Heart left ventricle (tissue), 16 donors: ENCODE data around the gene MYH14. TPM values are rescaled to one million over a fixed set of nuclear protein-coding genes. Genes with fewer than 3 reads are reported as not detected.

ENCODE experiments used
- ATAC-seq, 4 donors: fragments of 200-7000 bp; cut with Tn5 transposase; one replicate each; pipeline ENCODE4 v1.9.1; 2020 to 2022; ENCODE audit warnings: moderate library complexity in 4 of 4, mild to moderate bottlenecking in 3 of 4, moderate number of reproducible peaks in 1 of 4
- DNase-seq, 5 donors: peaks; one replicate each; pipeline ENCODE4 v3.0.0-alpha.2; 2020
- H3K27ac ChIP-seq, 12 donors: fragments of 200-600 bp; sonication (generic) in 4 of 12; one replicate each; pipeline versions ENCODE4 v1.5.0 to v1.8.0; 2016 to 2022; ENCODE audit warnings: mild to moderate bottlenecking in 2 of 12
- H3K27me3 ChIP-seq, 9 donors: fragments of 200-600 bp; sonication (generic) in 2 of 9; one replicate each; pipeline versions ENCODE4 v1.5.1 to v1.8.0; 2016 to 2022; ENCODE audit warnings: mild to moderate bottlenecking in 3 of 9
- H3K36me3 ChIP-seq, 9 donors: fragments of 200-600 bp; sonication (generic) in 2 of 9; one replicate each; pipeline versions ENCODE4 v1.5.0 to v1.8.0; 2018 to 2022; ENCODE audit warnings: mild to moderate bottlenecking in 2 of 9
- H3K4me1 ChIP-seq, 12 donors: fragments of 200-600 bp; sonication (generic) in 4 of 12; one replicate each; pipeline versions ENCODE4 v1.5.0 to v1.8.0; 2016 to 2022; ENCODE audit warnings: mild to moderate bottlenecking in 3 of 12
- H3K4me3 ChIP-seq, 12 donors: fragments of 200-600 bp; sonication (generic) in 4 of 12; one replicate each; pipeline versions ENCODE4 v1.5.0 to v1.8.0; 2017 to 2022; ENCODE audit warnings: mild to moderate bottlenecking in 9 of 12, moderate library complexity in 4 of 12
- H3K9me3 ChIP-seq, 12 donors: fragments of 200-600 bp; sonication (generic) in 4 of 12; one replicate each; pipeline versions ENCODE4 v1.5.0 to v1.8.0; 2016 to 2022; ENCODE audit warnings: mild to moderate bottlenecking in 1 of 12
- POLR2A ChIP-seq, 2 donors: fragments of 450-650 bp; IDR thresholded peaks; one replicate each; pipeline ENCODE4 v1.6.1; 2017; ENCODE audit warnings: antibody characterized with exemption in 2 of 2, mild to moderate bottlenecking in 2 of 2, moderate library complexity in 2 of 2
- WGBS, 4 donors: extraction: QIAGEN DNeasy Blood & Tissue Kit in 2 of 4; methylation state at CpG; one replicate each; pipeline versions ENCODE4 v1.1.5 to v1.1.7; 2013 to 2018; 5-methylcytosine and 5-hydroxymethylcytosine counted together
- intact Hi-C, 10 donors: fragments of 100-400 bp; cut with DNase I; formaldehyde crosslinking; loops; one replicate each; pipeline versions ENCODE4 v1.11.1 to v1.14.2; 2022
- polyA plus RNA-seq, 2 donors: library from polyadenylated mRNA; stranded (reverse); fragments of 200-250 nt; gene quantifications; one replicate each; pipeline ENCODE4 v1.2.3, GENCODE V29; 2013
- total RNA-seq, 9 donors: library from RNA; depleted of rRNA in 2 of 9; stranded (reverse); fragments of >200 nt in 2 of 9; fragmentation: NEBNext Ultra II Directional in 3 of 9; extraction: Animal tissue kit (Norgen Biotek cat#: 25700) in 3 of 9; gene quantifications; one replicate each; pipeline versions ENCODE4 v1.1.0 to v1.2.4, GENCODE V29; 2016 to 2023
- TF ChIP-seq, protein P1 (sequence below), 12 donors: fragments of 200-600 bp; sonication (generic) in 4 of 12; IDR thresholded peaks; one replicate each; pipeline versions ENCODE4 v1.5.0 to v1.8.0; 2018 to 2022; ENCODE audit warnings: antibody characterized with exemption in 12 of 12, mild to moderate bottlenecking in 5 of 12
- donor health status: ischemic (EF 13 %, LVEDD 7.1; RV severe dilation, severe dysfunction).
- donor health status: healthy with polysubstance abuse.
- donor health status: DM: no; HTN: yes; CAD: no.
- donor health status: DM: no; HTN: no; CAD: no.
- donor health status: ischemic (EF 25% LVEDD 6.9; RV normal size, moderate dysfunction).
- donor health status: ischemic (EF 25% LVEDD 5.7; RV mildly dilated, moderate dysfunction).
- donor health status: healthy.
- donor health status: DM: yes; HTN: yes; CAD: no.
- donor health status: ischemic (EF 35%, LVEDD 5.7; RV mildly dilated, moderate dysfunction).
- donor health status: nonischemic (EF 11% LVEDD 7.7; RV severe dilation, severe dysfunction).
- donor health status: DM: yes; HTN: yes; CAD: no.
- donor health status: PGD.
- donor health status: ischemic (EF 29% LVEDD 5.4; RV normal size, mild dysfunction).
- donor health status: nonischemic (EF 23%, LVEDD 6.1; RV moderate dilation, normal function).

MYH14 gene
- total and polyA plus RNA-seq, 11 donors, result 45.8 to 132 (median 90.5) TPM

DNA sequence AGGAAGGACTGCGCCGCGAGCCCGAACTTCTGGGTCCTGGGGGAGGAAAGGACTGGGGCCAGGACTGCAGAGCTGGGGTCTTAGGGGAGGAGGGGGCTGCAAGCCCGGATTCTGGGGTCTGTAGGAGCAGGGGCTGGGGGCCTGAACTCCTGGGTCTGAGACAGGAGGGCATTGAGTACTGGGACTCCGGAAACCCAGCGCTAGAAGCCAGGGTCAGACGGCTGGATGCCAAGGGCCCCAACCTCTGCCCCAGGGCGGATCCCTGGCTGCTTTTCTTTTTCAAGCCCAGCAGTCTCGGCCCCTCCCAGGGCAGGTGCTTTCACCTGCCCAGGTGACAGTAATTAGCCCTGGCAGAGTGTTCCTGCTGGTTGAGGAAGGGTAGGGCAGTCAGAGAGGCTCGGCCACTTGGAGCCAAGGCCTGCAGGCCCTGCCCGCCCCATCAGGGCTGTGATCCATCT is 2.3 kb downstream of the MYH14 start:
- DNase-seq, result no peak
- intact Hi-C loops, result no loop called here
- Histone ChIP-seq H3K9me3 (no peaks in the 10 kb centered on the region), H3K4me3 (peak overlapping the region in 9 of 12 donors; percentile 11 to 86 (median 44)), H3K4me1 (peaks cover 0 to 28% (median 5%) of the 10 kb centered on the region in 12 donors), H3K27ac (peak overlapping the region in 9 of 12 donors; percentile 18 to 97 (median 52)), H3K36me3 (peaks cover 0 to 3% (median 0%) of the 10 kb centered on the region in 9 donors), H3K27me3 (peaks cover 0 to 47% (median 28%) of the 10 kb centered on the region in 9 donors)
- no peak for TF ChIP-seq POLR2A (IDR thresholded peaks at IDR 0.05)
- TF ChIP-seq, protein P1, sequence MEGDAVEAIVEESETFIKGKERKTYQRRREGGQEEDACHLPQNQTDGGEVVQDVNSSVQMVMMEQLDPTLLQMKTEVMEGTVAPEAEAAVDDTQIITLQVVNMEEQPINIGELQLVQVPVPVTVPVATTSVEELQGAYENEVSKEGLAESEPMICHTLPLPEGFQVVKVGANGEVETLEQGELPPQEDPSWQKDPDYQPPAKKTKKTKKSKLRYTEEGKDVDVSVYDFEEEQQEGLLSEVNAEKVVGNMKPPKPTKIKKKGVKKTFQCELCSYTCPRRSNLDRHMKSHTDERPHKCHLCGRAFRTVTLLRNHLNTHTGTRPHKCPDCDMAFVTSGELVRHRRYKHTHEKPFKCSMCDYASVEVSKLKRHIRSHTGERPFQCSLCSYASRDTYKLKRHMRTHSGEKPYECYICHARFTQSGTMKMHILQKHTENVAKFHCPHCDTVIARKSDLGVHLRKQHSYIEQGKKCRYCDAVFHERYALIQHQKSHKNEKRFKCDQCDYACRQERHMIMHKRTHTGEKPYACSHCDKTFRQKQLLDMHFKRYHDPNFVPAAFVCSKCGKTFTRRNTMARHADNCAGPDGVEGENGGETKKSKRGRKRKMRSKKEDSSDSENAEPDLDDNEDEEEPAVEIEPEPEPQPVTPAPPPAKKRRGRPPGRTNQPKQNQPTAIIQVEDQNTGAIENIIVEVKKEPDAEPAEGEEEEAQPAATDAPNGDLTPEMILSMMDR (IDR thresholded peaks at IDR 0.05), result no peak
- 34 to 71% (median 49%) methylated on average over 7 to 12 of the region's 12 CpGs for WGBS, 4 donors
- no peak for ATAC-seq

DNA sequence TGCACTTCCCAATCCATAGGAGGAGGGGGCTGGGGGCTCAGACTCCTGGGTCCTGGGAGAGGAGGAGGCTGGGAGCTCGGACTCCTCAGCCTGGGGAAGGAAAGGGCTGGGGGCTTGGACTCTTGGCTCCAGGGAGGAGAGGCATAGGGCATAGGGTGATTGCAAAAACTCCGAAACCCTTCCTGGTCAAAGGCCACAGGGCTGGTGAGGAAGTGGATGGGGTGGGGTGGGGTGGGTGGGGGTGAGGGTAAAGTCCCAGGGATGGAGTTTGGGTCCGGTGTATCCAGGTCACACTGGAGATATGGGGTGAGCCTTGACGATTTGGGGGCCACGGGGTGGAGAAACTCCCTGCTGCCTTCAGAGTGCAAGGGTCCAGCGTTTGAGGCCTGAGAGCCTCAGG is 2.8 kb downstream of the MYH14 start:
- TF ChIP-seq, protein P1 (IDR thresholded peaks at IDR 0.05), result no peak
- TF ChIP-seq POLR2A (IDR thresholded peaks at IDR 0.05), result no peak
- no peak overlapping the region for H3K4me3 ChIP-seq
- DNase-seq, result peak in 1 of 5 donors; percentile 33
- peak overlapping the region in 1 of 12 donors; percentile 97 for H3K27ac ChIP-seq
- intact Hi-C loops, result no loop called here
- ATAC-seq, result no peak
- H3K4me1 ChIP-seq, result peaks cover 0 to 28% (median 5%) of the 10 kb centered on the region in 12 donors
- H3K9me3 ChIP-seq, result peaks cover 0 to 1% (median 0%) of the 10 kb centered on the region in 12 donors
- 76 to 85% (median 80%) methylated on average over 6 of the region's 6 CpGs for WGBS, 4 donors
- H3K36me3 ChIP-seq, result peaks cover 0 to 6% (median 0%) of the 10 kb centered on the region in 9 donors
- H3K27me3 ChIP-seq, result peaks cover 0 to 46% (median 28%) of the 10 kb centered on the region in 9 donors

DNA sequence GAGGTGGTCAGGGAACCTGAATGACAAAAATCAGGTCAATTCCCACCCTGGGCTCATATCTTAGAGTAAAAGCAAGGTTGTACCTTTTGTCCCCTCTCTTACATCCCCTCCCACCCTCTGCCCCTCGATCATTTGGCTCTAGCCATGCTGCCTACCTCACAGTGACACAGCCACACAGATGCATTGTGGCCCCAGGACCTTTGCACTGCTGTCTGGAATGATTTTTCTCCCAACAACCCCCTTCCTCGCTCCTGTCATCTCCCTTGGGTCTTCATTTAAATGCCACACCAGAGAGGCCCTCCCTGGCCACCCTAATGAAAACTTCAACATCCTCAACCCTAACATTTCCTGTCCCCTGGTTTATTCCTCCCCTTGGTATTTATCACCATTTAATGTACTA is 4.3 kb downstream of the MYH14 start:
- TF ChIP-seq, protein P1 (IDR thresholded peaks at IDR 0.05), result no peak
- no peak for TF ChIP-seq POLR2A (IDR thresholded peaks at IDR 0.05)
- ATAC-seq (no peak), DNase-seq (no peak)
- peaks cover 0 to 27% (median 4%) of the 10 kb centered on the region in 12 donors for H3K4me1 ChIP-seq
- peaks cover 0 to 11% (median 0%) of the 10 kb centered on the region in 9 donors for H3K36me3 ChIP-seq
- intact Hi-C loops, result no loop called here
- no peak overlapping the region for H3K27ac ChIP-seq
- 65 to 85% (median 66%) methylated on average over 2 of the region's 2 CpGs for WGBS, 4 donors
- H3K27me3 ChIP-seq, result peaks cover 0 to 36% (median 23%) of the 10 kb centered on the region in 9 donors
- H3K4me3 ChIP-seq, result no peak overlapping the region
- peaks cover 0 to 7% (median 0%) of the 10 kb centered on the region in 12 donors for H3K9me3 ChIP-seq

DNA sequence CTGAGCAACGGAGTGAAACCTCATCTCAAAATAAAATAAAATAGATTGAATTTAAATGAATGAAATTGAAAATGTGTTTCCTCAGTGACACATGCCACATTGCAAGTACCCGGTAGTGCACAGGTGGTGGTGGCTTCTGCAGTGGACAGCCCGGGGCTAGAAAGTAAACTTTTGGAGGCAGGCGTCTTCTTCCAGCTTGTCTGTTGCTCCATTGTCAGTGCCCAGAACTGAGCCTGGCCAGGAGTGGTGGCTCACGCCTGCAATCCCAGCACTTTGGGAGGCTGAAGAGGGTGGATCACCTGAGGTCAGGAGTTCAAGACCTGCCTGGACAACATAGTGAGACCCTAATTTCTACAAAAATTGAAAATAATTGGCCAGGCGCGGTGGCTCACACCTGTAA is 5.7 kb downstream of the MYH14 start:
- H3K36me3 ChIP-seq, result peaks cover 0 to 19% (median 0%) of the 10 kb centered on the region in 9 donors
- ATAC-seq, result no peak
- intact Hi-C loops, result no loop called here

More for the DNA sequence above, 5.7 kb downstream of the MYH14 start:
- 89 to 93% (median 91%) methylated on average over 7 of the region's 7 CpGs for WGBS, 4 donors
- Histone ChIP-seq H3K27ac (no peak overlapping the region), H3K9me3 (peaks cover 0 to 7% (median 0%) of the 10 kb centered on the region in 12 donors), H3K4me1 (peaks cover 0 to 18% (median 0%) of the 10 kb centered on the region in 12 donors), H3K4me3 (no peak overlapping the region), H3K27me3 (peaks cover 0 to 23% (median 13%) of the 10 kb centered on the region in 9 donors)
- no peak for DNase-seq
- no peak for TF ChIP-seq POLR2A (IDR thresholded peaks at IDR 0.05)
- TF ChIP-seq, protein P1 (IDR thresholded peaks at IDR 0.05), result no peak
